ENCODE results near the gene GABARAPL1. TPM values are rescaled to one million over a fixed set of nuclear protein-coding genes. Genes with fewer than 3 reads are reported as not detected.
"Not testable (repeated sequence)": the region's sequence is repeated elsewhere in the genome, so short reads cannot be mapped to it uniquely, and the experiment has no call there.

The GABARAPL1 gene
- total and polyA plus RNA-seq, 2 of the 13 experiments (the other 11 are each of a cell fraction or from before 2014, with no cell fraction given), result 7.9 to 26.1 TPM

DNA sequence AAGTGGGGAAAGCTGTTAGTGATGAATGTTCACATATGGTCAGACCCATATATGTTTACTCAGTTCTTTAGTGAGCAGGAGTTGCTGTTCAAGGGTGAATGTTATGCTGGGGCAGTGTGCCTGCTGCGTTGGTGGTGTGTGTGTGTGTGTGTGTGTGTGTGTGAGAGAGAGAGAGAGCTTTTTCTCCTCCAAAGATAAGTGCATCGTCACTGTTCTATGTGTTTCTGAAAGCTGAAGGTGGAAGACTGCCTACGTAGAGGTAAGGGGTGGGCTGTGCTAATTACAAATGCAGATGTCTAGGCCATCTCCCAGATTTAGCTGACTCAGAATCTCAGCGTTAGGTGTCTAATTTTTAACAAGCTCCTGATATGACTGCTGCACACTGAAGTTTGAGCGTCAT lies 10.5 kb downstream of the GABARAPL1 start:
- Histone ChIP-seq H3K27ac (ENCODE audit: extremely low read length, insufficient read depth, low read length) (no peak overlapping the region), H3K4me2 (ENCODE audit: low read depth, low read length) (no peak overlapping the region), H2AFZ (ENCODE audit: low read length) (no peak overlapping the region), H3K4me1 (ENCODE audit: insufficient read depth, low read length) (no peaks in the 10 kb centered on the region), H3K27me3 (ENCODE audit: control insufficient read depth in 1 of 2, insufficient read depth in 2 of 2, low read length in 2 of 2) (no peaks in the 10 kb centered on the region), H3K9me3 (ENCODE audit: low read length) (no peaks in the 10 kb centered on the region), H3K4me3 (replicated peaks in 1 of 3; ENCODE audit: insufficient read depth in 1 of 3, low read depth in 2 of 3, low read length in 3 of 3) (no peak overlapping the region), H4K20me1 (ENCODE audit: insufficient read depth, low read length) (no peaks in the 10 kb centered on the region), H3K9ac (ENCODE audit: insufficient read depth, low read depth, low read length) (no peak overlapping the region), H3K36me3 (replicated peaks in 1 of 2; ENCODE audit: control insufficient read depth in 1 of 2, insufficient read depth in 2 of 2, low read length in 2 of 2) (peaks cover 1 to 21% of the 10 kb centered on the region in 2 experiments; a peak in 3 of 5 replicates), H3K79me2 (ENCODE audit: insufficient read depth, low read length) (no peaks in the 10 kb centered on the region)
- ATAC-seq (no peak), FAIRE-seq (no peak), DNase-seq (ENCODE audit: low spot score) (no peak)
- in situ Hi-C loops (cut with HindIII; ENCODE audit: extremely low pct_ligation_motif_present, low pct_unique_long_range_greater_than_20kb), result no loop called here
- BruUV-seq (replicated peaks), result no TSS peak
- 94% methylated on average over 5 of the region's 5 CpGs for WGBS (ENCODE audit: low lambda C conversion rate)
- TF ChIP-seq MAFK (conservative IDR thresholded peaks at IDR 0.05 in 1 of 2, IDR thresholded peaks at IDR 0.05 in 1 of 2; ENCODE audit: low read length in 2 of 2) (peak; percentile 15 to 43; a peak in 2 of 4 replicates), TOPORS (CRISPR knock-in tag; IDR thresholded peaks at IDR 0.05) (no peak), ZSCAN21 (CRISPR knock-in tag; IDR thresholded peaks at IDR 0.05; ENCODE audit: borderline replicate concordance) (no peak), MAFF (IDR thresholded peaks at IDR 0.05; ENCODE audit: low read depth, low read length) (0 out of 2 replicates have a peak, but pooled peaks have one; percentile 12)
- TF ChIP-seq, protein P1, sequence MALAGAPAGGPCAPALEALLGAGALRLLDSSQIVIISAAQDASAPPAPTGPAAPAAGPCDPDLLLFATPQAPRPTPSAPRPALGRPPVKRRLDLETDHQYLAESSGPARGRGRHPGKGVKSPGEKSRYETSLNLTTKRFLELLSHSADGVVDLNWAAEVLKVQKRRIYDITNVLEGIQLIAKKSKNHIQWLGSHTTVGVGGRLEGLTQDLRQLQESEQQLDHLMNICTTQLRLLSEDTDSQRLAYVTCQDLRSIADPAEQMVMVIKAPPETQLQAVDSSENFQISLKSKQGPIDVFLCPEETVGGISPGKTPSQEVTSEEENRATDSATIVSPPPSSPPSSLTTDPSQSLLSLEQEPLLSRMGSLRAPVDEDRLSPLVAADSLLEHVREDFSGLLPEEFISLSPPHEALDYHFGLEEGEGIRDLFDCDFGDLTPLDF (CRISPR knock-in tag; IDR thresholded peaks at IDR 0.05), result no peak
- POLR2A ChIA-PET, result no interaction called here
- intact Hi-C loops (cut with micrococcal nuclease; ENCODE audit: unreplicated experiment), result no loop called here
- CTCF ChIA-PET (ENCODE audit: low intra/inter-chr PET ratio, low total read pairs), result no interaction called here

DNA sequence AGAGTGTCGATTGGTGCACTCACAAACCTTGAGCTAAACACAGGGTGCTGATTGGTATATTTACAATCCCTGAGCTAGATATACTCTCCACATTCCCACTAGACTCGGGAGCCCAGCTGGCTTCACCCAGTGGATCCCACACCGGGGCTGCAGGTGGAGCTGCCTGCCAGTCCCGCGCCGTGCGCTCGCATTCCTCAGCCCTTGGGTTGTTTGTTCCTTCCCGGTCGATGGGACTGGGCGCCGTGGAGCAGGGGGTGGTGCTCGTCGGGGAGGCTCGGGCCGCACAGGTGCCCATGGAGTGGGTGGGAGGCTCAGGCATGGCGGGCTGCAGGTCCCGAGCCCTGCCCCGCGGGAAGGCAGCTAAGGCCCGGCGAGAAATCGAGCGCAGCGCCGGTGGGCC lies 12.7 kb downstream of the GABARAPL1 start:
- not testable (repeated sequence) for BruUV-seq (replicated peaks)

More for the DNA sequence above, 12.7 kb downstream of the GABARAPL1 start:
- H3K27me3 ChIP-seq (ENCODE audit: control insufficient read depth in 1 of 2, insufficient read depth in 2 of 2, low read length in 2 of 2); H2AFZ ChIP-seq (ENCODE audit: low read length); H3K9ac ChIP-seq (ENCODE audit: insufficient read depth, low read depth, low read length); intact Hi-C loops (cut with micrococcal nuclease; ENCODE audit: unreplicated experiment); H3K4me1 ChIP-seq (ENCODE audit: insufficient read depth, low read length); FAIRE-seq; CTCF ChIA-PET (ENCODE audit: low intra/inter-chr PET ratio, low total read pairs); ATAC-seq; POLR2A ChIA-PET; H3K79me2 ChIP-seq (ENCODE audit: insufficient read depth, low read length); H3K4me2 ChIP-seq (ENCODE audit: low read depth, low read length); in situ Hi-C loops (cut with HindIII; ENCODE audit: extremely low pct_ligation_motif_present, low pct_unique_long_range_greater_than_20kb); H3K4me3 ChIP-seq (replicated peaks in 1 of 3; ENCODE audit: insufficient read depth in 1 of 3, low read depth in 2 of 3, low read length in 3 of 3); DNase-seq (ENCODE audit: low spot score); H4K20me1 ChIP-seq (ENCODE audit: insufficient read depth, low read length); H3K9me3 ChIP-seq (ENCODE audit: low read length); H3K27ac ChIP-seq (ENCODE audit: extremely low read length, insufficient read depth, low read length): not testable (repeated sequence)
- WGBS (ENCODE audit: low lambda C conversion rate), result 100% methylated on average over 3 of the region's 26 CpGs
- peaks cover 1 to 14% of the 10 kb centered on the region in 2 experiments; a peak in 3 of 5 replicates for H3K36me3 ChIP-seq (replicated peaks in 1 of 2; ENCODE audit: control insufficient read depth in 1 of 2, insufficient read depth in 2 of 2, low read length in 2 of 2)
